ENCODE measurements around the gene CATSPER1.

DNA sequence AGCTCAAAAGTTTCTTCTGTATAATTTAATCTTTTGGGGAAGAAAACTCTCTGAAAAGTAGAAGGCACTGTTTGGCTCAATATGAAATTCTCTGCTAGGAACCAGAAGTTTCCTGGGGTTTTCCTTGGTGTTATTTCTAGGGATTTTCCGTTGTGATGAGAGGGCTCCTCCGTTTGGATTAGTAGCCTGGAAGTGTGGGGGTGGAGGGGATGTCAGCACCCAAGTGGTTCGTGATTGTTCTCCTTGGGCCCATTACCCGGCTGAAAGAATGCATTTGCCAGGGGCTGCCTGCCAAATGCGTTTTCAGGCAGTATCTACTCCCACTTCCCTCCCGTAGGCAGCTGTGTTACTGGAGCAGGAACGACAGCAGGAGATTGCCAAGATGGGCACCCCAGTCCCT, 30.2 kb upstream of the CATSPER1 start:
- TF ChIP-seq EZH2 (optimal IDR thresholded peaks at IDR 0.05; ENCODE audit: low read depth, low read length) (no peak), EZH2phosphoT487 (IDR thresholded peaks at IDR 0.05; ENCODE audit: low read length) (no peak)
- TF ChIP-seq, protein P1, sequence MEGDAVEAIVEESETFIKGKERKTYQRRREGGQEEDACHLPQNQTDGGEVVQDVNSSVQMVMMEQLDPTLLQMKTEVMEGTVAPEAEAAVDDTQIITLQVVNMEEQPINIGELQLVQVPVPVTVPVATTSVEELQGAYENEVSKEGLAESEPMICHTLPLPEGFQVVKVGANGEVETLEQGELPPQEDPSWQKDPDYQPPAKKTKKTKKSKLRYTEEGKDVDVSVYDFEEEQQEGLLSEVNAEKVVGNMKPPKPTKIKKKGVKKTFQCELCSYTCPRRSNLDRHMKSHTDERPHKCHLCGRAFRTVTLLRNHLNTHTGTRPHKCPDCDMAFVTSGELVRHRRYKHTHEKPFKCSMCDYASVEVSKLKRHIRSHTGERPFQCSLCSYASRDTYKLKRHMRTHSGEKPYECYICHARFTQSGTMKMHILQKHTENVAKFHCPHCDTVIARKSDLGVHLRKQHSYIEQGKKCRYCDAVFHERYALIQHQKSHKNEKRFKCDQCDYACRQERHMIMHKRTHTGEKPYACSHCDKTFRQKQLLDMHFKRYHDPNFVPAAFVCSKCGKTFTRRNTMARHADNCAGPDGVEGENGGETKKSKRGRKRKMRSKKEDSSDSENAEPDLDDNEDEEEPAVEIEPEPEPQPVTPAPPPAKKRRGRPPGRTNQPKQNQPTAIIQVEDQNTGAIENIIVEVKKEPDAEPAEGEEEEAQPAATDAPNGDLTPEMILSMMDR (IDR thresholded peaks at IDR 0.05; ENCODE audit: low read length): no peak
